ENCODE measurements around the gene IRX6.

DNA sequence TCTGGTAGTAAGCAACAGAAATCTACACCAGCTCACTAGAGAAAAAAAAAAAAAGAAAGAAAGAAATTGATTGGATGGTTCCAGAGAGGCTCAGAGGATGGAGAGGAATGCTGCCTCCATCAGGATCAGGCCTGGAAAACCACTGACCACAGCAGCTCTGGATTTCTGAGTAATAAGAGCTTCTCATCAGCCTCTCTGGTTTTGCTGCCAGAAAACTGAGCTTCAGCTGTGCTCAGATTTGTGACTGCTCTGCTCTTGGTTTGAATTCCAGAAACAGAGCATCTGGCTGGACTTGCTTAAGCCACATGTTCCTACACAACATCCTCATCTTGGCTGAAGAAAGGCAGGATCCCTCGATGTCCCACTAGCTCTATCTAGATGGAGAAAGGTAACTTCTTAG lies 25.9 kb downstream of the IRX6 start:
- TF ChIP-seq, protein P1, sequence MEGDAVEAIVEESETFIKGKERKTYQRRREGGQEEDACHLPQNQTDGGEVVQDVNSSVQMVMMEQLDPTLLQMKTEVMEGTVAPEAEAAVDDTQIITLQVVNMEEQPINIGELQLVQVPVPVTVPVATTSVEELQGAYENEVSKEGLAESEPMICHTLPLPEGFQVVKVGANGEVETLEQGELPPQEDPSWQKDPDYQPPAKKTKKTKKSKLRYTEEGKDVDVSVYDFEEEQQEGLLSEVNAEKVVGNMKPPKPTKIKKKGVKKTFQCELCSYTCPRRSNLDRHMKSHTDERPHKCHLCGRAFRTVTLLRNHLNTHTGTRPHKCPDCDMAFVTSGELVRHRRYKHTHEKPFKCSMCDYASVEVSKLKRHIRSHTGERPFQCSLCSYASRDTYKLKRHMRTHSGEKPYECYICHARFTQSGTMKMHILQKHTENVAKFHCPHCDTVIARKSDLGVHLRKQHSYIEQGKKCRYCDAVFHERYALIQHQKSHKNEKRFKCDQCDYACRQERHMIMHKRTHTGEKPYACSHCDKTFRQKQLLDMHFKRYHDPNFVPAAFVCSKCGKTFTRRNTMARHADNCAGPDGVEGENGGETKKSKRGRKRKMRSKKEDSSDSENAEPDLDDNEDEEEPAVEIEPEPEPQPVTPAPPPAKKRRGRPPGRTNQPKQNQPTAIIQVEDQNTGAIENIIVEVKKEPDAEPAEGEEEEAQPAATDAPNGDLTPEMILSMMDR (CRISPR knock-in tag; IDR thresholded peaks at IDR 0.05) = no peak
- TF ChIP-seq POLR2A (IDR thresholded peaks at IDR 0.05; ENCODE audit: insufficient read depth in 1 of 2, low read depth in 2 of 2, low read length in 2 of 2) (no peak), SRSF1 (optimal IDR thresholded peaks at IDR 0.05; ENCODE audit: low read depth, low read length) (no peak), FOXK1 (CRISPR knock-in tag; IDR thresholded peaks at IDR 0.05; ENCODE audit: borderline replicate concordance, low read depth) (no peak), JUN (CRISPR knock-in tag; IDR thresholded peaks at IDR 0.05) (no peak), MTA3 (CRISPR knock-in tag; IDR thresholded peaks at IDR 0.05) (no peak), ZNF383 (CRISPR knock-in tag; IDR thresholded peaks at IDR 0.05; ENCODE audit: borderline replicate concordance) (no peak), ZNF138 (CRISPR knock-in tag; IDR thresholded peaks at IDR 0.05; ENCODE audit: low read depth) (no peak), ZNF274 (CRISPR knock-in tag; IDR thresholded peaks at IDR 0.05) (no peak), CHD2 (IDR thresholded peaks at IDR 0.05; ENCODE audit: low read depth, low read length) (no peak), CEBPB (IDR thresholded peaks at IDR 0.05; ENCODE audit: borderline replicate concordance, low read depth, low read length) (no peak), FOXA1 (IDR thresholded peaks at IDR 0.05) (no peak), FOXA1 (CRISPR knock-in tag; IDR thresholded peaks at IDR 0.05) (no peak)
- TF ChIP-seq, protein P2, sequence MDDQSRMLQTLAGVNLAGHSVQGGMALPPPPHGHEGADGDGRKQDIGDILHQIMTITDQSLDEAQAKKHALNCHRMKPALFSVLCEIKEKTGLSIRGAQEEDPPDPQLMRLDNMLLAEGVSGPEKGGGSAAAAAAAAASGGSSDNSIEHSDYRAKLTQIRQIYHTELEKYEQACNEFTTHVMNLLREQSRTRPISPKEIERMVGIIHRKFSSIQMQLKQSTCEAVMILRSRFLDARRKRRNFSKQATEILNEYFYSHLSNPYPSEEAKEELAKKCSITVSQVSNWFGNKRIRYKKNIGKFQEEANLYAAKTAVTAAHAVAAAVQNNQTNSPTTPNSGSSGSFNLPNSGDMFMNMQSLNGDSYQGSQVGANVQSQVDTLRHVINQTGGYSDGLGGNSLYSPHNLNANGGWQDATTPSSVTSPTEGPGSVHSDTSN (CRISPR knock-in tag; IDR thresholded peaks at IDR 0.05; ENCODE audit: borderline replicate concordance) = no peak

All from HepG2 (cell line).